ENCODE results near the gene MAN2C1. TPM values are rescaled to one million over a fixed set of nuclear protein-coding genes. Genes with fewer than 3 reads are reported as not detected.

Gene MAN2C1
- total RNA-seq, 1 experiment from 2014 or later: 148 TPM

GRCh38 chr15:75339531-75340240 is 28.7 kb downstream of the MAN2C1 start:
- ATAC-seq (no peak), DNase-seq (ENCODE audit: low spot score) (no peak)
- Mint-ChIP-seq H3K4me3 (no peak overlapping the region), H3K27me3 (ENCODE audit: low read depth) (peaks cover 4% of the 10 kb centered on the region; the same call in 1 of the 2 replicates), H3K27ac (no peak overlapping the region), H3K4me1 (peaks cover 13% of the 10 kb centered on the region), H3K36me3 (peaks cover 5% of the 10 kb centered on the region; the same call in 1 of the 2 replicates), H3K9me3 (no peaks in the 10 kb centered on the region)
- POLR2A ChIA-PET: no interaction called here
- CTCF ChIA-PET: interaction anchor here (1.9 kb wide), 1 partner anchor 28 kb away, joined by 5 read pairs; the partner anchor contains the start of gene MAN2C1
- TF ChIP-seq JAZF1 (CRISPR knock-in tag; IDR thresholded peaks at IDR 0.05): no peak
- no peak for TF ChIP-seq MXD4 (CRISPR knock-in tag; IDR thresholded peaks at IDR 0.05; ENCODE audit: borderline replicate concordance)
- no peak for TF ChIP-seq AFF4 (CRISPR knock-in tag; IDR thresholded peaks at IDR 0.05; ENCODE audit: borderline replicate concordance)
- TF ChIP-seq ZBTB21 (CRISPR knock-in tag; IDR thresholded peaks at IDR 0.05; ENCODE audit: borderline replicate concordance): no peak
- TF ChIP-seq ATF3 (CRISPR knock-in tag; conservative IDR thresholded peaks at IDR 0.05): no peak
- TF ChIP-seq NR2C2 (CRISPR knock-in tag; IDR thresholded peaks at IDR 0.05): no peak
- no peak for TF ChIP-seq ATF2 (CRISPR knock-in tag; IDR thresholded peaks at IDR 0.05; ENCODE audit: borderline replicate concordance, low read depth)
- TF ChIP-seq NR1H2 (CRISPR knock-in tag; IDR thresholded peaks at IDR 0.05): no peak
- no peak for TF ChIP-seq ZNF281 (CRISPR knock-in tag; IDR thresholded peaks at IDR 0.05)
- no peak for TF ChIP-seq E2F5 (CRISPR knock-in tag; IDR thresholded peaks at IDR 0.05)
- no peak for TF ChIP-seq ATF1 (CRISPR knock-in tag; IDR thresholded peaks at IDR 0.05)
- TF ChIP-seq CTCF (IDR thresholded peaks at IDR 0.05): no peak
- no peak for TF ChIP-seq ESRRA (CRISPR knock-in tag; IDR thresholded peaks at IDR 0.05; ENCODE audit: borderline replicate concordance)
- no peak for TF ChIP-seq E2F4 (CRISPR knock-in tag; IDR thresholded peaks at IDR 0.05; ENCODE audit: borderline replicate concordance, low read depth)
- TF ChIP-seq SMAD4 (CRISPR knock-in tag; IDR thresholded peaks at IDR 0.05): no peak
- no peak for TF ChIP-seq PREB (CRISPR knock-in tag; IDR thresholded peaks at IDR 0.05; ENCODE audit: borderline replicate concordance)
- TF ChIP-seq HMGXB4 (CRISPR knock-in tag; IDR thresholded peaks at IDR 0.05): no peak
